Measurements from ENCODE around the gene PIGR.
"Not testable (repeated sequence)": the region's sequence is repeated elsewhere in the genome, so short reads cannot be mapped to it uniquely, and the experiment has no call there.

Gene PIGR

DNA sequence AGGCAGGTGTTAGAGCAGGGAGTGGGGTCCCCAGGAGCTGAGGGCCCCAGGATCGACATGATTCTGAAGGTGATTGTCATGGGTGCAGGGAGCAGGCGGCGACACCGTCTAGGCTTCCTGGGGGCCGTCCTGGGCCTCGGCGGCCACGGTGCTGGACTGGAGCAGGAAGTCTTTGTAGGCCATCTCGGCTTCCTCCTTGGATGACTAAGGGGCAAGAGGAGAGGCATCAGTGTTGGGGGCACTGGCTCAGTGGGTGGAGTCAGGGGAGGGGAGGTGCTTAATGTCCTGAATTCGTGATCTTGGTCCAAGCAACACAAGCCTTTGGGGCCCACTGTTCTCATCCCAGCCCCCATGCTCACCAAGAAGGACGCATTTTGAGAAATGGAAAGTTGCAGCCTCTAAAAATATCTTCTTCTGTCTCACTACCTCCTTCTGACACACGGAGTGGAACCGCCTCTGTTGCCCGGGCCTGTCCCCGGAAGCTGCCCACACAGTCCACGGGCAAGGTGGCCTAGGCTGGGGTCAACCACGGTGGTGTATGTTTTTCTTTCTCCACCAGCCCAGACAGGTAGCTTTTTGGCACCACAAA, 16.0 kb downstream of the PIGR start:
- DNase-seq: no peak

DNA sequence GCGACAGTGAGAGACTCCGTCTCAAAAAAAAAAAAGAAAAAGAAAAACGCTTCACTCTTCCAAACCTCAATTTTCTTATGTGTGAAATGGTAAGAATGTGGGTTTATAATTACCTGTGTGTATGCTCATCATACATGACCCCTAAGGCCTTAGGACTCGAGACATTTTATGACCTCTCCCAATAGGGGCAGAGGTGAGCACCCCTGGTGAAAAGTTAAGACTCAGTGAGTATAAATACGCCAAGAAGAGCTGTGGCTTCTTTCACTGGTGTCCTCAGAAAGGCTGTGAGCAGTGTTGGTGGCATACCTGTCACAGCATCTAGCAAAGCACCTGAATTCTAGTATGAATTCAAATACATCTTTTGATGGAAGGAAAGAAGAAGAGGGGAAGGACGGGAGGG, 16.7 kb downstream of the PIGR start:
- DNase-seq: no peak

GRCh38 chr1:206926286-206926685, 20.0 kb downstream of the PIGR start:
- no peak for DNase-seq

DNA sequence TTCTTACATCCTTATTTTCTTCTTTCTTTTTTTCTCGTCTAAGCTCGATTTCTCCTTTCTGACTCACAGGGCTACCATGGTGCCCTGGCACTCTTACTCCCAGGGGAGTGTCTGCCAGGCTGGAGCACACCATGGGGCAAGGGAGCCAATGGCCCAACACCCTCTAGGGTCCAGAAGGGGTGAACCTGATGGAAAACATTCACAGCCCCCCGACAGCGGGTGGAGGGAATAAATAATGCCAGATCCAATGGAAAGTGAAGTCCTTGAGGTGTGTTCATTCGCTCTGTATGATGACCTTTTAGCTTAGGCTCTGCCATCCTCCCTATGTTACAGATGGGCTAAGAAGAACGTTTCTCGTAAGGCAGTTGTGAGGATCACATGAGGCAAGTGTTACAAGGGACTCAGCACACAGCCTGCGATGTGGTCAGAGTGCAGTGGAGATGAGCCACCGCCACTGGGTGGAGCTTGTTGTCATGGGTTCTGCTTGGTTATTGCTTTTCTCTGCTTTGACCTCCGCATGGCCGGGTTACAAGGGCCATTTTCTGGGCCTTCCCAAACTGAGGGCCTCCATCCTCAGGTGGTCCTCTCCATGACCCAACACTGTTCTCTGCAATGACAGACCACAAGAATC, 21.0 kb downstream of the PIGR start:
- DNase-seq: no peak

DNA sequence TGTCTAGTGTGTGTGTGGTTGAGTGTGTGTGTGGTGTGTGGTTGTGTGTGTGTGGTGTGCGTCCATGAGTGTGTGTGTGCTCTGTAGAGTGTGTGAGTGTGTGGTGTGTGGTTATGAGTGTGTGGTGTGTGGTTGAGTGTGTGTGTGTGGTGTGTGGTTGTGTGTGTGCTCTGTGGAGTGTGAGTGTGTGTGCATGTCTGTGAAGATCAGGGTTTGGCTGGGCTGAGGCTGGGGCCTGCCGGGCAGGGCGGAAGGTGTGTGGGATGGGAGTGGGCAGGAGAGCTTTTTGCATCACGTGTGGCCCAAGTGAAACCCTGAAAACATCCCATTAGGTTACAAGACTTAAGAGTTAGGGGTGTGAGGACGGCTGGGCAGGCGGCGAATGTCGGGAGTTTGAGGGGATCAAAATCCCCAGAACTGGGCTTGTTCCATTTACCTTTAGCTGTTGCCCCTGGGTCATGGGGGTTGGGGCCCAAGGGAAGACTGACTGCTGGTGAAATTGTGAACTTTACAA, 21.6 kb downstream of the PIGR start:
- no peak for DNase-seq

GRCh38 chr1:206923961-206924557, 22.2 kb downstream of the PIGR start:
- DNase-seq: not testable (repeated sequence)

DNA sequence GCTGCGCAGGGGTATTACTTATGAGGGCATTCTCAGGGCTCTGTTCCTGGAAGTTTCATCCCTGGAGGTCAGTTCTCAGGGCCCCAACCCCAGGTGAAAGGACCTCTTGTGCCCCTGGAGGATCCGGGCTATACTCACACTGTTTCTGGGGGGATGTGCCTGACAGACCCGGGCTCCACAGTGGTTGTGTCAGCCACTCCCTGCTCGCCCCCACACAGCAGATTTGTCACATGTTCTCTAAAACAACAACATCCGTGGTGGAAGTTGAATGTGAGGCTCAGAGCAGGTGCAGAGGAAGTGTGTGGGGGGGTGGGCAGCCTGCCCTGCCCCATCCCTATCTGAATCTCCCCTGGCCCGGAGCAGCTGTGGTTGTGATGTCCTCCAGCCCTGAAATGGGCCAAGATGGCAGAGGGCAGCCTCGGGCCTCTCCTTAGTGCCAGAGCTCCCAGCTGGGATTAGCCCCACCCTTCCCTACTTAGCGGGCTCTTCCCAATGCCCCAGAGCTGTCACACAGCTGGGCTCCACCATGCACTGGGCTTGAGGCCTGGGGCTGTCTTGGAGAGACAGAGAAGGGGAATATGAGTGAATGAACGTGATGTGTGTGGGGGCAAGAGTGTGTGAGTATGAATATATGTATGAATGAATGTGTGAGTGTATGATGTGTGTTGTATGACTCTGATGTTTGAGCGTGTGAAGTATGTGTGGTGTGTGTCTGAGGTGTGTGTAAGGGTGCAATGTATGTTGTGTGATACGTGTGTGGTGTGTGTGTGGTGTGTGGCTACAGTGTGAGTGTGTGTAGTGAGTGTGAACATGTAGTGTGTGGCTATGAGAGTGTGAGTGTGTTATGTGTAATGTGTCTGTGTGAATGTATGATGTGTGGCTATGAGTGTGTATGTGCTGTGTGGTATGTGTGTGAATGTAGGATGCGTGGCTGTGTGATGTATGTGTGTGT, 23.0 kb downstream of the PIGR start:
- DNase-seq: no peak

GRCh38 chr1:206922524-206922923, 23.7 kb downstream of the PIGR start:
- no peak for DNase-seq

- DNase-seq: no peak
Observed at GRCh38 chr1:206921772-206922265, 24.4 kb downstream of the PIGR start, which contains the start of gene FCMR. Gene FCMR, minus strand, starts transcription at chr1:206921941. Its CDS starts 87 bp downstream, at chr1:206921854.

GRCh38 chr1:206918076-206918475, 28.2 kb downstream of the PIGR start:
- no peak for DNase-seq

- no peak for DNase-seq
Observed at GRCh38 chr1:206916000-206916709, 30.1 kb downstream of the PIGR start.

GRCh38 chr1:206915030-206915735, 31.1 kb downstream of the PIGR start:
- no peak for DNase-seq

- DNase-seq: no peak
Observed at GRCh38 chr1:206913766-206914537, 32.3 kb downstream of the PIGR start.

- DNase-seq: peak; percentile 63
Observed at GRCh38 chr1:206912445-206913095, 33.7 kb downstream of the PIGR start.

GRCh38 chr1:206911064-206911663, 35.1 kb downstream of the PIGR start:
- peak; percentile 7 for DNase-seq

- no peak for DNase-seq
Observed at GRCh38 chr1:206909883-206910318, 36.4 kb downstream of the PIGR start.

DNA sequence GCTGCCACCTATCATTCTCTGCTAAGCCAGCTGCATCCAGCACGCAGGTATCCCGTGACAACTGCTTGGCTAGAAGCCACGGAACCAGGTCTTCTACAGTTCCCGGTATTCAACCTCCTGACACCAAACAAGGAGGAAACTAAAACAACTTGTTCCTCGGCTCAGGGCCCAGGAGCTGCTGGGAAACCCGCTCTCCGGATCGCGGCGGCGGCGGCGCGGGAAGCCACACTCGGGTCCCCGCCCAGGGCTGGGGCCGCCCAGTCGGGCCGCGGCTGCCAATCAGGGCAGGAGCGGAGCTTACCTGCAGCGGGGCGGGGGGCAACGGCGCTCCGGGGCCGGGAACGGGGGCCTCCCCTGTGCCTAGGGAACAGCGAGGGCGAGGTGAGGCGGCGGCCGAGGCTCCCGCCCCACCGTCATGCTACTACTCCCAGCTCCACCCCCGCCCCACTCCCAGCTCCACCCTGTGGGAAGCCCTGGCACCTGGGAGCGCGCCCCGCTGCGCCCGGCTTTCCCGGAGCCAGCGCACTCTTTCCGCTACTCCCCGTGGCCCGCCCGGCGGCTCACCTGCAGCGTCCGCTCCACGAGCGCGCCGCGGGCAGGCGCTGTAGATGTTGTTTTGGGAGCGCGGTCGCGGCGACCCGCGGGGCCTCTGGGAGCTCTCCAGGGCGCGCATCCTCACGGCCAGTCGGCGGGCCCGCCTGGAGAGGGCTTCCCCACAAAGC, 36.9 kb downstream of the PIGR start:
- peak; percentile 27 for DNase-seq

- DNase-seq: no peak
Observed at GRCh38 chr1:206908038-206908437, 38.2 kb downstream of the PIGR start.

Measured in NCI-H2081 treated with DMSO at 0.1 percent for 48 hours (cell line).